ENCODE data around the gene DKC1.
"Not testable (repeated sequence)": the region's sequence is repeated elsewhere in the genome, so short reads cannot be mapped to it uniquely, and the experiment has no call there.

The DKC1 gene

DNA sequence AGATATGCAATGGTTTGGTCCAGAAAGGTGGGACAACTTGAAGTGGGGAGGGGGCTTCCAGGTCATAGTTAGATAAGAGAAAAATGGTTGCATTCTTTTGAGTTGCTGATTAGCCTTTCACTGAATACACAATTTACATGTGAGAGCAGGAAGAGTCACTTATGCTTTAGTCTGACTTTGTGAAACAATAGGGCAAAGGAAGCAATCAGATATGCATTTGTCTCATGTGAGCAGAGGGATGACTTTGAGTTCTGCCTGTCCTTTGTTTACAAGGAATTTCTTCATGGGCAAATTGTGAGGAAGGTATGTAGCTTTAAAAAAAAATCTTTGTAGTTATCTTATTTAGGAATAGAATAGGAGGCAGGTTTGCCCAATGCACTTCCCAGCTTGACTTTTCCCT is 58.9 kb downstream of the DKC1 start:
- no peak for DNase-seq

DNA sequence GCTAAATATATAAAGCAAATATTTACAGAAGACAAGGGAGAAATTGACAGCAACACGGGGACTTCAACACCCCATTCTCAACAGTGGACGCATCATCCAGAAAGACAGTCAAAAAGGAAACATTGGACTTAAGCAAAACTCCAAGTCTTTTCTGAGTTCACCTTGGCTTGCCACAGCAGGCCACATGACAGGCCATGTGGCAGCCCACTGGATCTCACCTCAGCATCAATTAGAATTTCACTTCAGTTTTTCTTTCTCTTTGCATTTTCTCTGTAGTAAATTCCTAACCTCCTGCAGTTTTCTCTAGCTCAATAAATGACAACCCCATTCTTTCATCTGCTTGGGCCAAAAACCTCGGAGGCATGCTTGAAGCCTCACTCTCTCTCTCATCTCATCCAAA is 59.4 kb downstream of the DKC1 start:
- DNase-seq = no peak

DNA sequence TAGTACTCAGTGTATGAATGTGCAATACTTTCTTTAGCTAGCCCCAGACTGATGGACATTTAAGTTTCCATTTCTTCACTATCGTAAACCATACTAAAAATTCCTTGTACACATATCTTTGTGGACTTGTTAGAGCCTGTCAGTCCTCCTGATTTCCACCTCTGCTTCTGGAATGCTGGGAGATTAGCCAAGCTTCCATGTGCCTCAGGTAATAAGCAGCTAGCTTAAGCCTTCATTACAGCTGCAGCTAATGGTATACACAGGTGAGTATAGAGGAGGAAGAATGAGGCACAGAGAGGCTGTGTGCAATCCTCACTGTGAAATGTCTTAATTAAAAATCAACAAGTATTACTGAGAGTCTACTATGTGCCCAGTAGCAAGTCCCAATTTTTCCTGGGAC is 62.0 kb downstream of the DKC1 start:
- DNase-seq = no peak

DNA sequence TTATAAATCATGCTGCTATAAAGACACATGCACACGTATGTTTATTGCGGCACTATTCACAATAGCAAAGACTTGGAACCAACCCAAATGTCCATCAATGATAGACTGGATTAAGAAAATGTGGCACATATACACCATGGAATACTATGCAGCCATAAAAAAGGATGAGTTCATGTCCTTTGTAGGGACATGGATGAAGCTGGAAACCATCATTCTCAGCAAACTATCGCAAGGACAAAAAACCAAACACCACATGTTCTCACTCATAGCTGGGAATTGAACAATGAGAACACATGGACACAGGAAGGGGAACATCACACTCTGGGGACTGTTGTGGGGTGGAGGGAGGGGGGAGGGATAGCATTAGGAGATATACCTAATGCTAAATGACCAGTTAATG is 62.9 kb downstream of the DKC1 start:
- not testable (repeated sequence) for DNase-seq

All from Kasumi-1 (cell line).